ENCODE data around the gene ATP6AP1.
A peak's percentile ranks its signal among the peaks of the same experiment; 100 is the strongest.

ATP6AP1 gene

GRCh38 chrX:154449618-154450017 is 21.1 kb downstream of the ATP6AP1 start:
- no peak for DNase-seq

DNA sequence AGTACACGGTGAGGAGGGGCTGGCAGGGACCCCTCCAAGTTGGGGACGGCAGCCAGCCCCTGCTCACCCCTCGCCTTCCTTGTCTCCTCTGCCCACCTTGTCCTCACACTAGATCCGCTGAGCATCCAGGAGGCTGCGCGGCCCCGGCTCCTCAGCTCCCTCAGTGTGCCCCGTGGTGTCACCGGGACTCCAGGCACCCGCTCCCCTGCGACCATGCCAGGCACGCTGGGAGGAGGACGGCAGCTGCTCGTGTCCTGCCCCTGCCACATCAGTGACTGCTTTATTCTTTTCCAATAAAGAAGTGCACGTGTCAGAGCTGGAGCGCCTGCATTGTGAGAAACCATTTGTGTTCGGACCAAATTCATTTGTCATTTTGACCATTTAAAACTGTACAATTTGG is 21.8 kb downstream of the ATP6AP1 start:
- no peak for DNase-seq

- no peak for DNase-seq
Measured at GRCh38 chrX:154452823-154453222, 24.3 kb downstream of the ATP6AP1 start.

DNA sequence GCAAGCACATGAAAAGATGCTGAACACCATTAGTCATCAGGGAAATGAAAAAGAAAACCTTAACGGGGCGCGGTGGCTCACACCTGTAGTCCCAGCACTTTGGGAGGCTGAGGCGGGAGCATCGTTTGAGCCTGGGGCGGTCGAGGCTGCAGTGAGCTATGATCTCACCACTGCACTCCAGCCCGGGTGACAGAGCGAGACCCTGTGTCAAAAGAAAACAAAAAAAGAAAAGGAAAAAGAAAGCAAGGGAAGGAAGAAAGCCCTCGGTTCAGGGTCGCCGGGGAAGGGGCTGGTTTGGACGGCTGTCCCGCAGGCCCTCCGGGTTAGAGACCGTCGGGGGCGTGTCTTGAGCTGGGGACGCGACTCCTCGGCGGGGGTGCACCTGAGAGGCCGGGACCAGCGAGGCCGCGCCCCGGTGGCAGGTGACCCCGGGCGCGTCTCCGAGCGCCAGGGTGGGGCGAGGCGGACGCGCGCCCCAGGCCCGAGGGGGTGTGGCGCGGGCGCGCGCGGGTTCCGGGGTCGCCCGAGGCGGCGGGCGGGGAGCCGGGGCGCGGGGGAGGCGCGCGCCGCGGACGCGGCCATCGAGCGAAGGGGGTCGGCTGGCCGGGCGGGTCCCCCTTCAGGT is 29.1 kb downstream of the ATP6AP1 start:
- DNase-seq = peak; percentile 19 to 77 (median 60)

DNA sequence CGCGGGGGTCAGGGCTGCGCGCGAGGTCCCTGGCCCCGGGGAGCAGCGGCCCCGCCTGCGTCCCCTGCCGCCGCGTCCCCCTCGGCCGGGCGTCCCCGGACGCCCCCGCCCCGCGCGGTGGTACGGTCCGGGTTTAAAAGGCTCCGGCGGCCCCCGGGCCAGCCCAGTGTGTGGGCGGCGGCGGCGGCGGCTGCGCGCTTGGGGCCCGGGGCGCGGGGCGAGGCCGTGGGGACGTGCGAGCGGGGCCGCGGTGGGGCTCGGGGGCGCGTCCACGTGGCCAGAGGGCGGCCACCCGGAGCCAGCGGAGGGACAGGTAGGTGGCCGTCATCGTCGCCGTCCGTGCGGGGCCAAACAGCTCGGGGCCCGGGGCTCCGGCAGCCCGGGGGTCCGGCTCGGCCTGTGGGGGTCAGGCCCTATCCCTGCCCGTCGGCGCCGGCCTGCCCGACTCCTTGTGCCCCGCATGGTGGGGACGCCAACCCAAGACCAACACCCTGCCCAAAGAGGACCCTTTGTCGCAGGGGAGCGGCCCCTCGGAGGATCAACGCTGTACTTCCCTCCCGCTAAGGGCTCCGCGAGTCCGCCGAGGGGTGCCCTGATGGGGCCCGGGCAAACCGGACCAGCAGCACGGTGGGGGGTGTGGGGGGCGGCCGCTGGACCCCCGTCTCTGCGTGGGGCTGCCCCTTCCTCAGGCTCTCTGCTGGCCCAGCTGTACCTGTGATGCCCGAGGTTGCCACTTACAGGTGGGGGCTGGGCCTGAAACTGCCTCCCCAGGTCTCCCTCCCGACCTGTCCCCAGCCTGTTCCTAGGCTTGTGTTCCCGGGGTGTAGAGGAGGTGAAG is 29.9 kb downstream of the ATP6AP1 start, which contains the start of gene PLXNA3:
PLXNA3 (plus strand) TSS at position 166 of the 838 bp plus-strand sequence. CDS start 1,903 bp downstream, outside the sequence.
- peak; percentile 56 to 83 (median 68) for DNase-seq

DNA sequence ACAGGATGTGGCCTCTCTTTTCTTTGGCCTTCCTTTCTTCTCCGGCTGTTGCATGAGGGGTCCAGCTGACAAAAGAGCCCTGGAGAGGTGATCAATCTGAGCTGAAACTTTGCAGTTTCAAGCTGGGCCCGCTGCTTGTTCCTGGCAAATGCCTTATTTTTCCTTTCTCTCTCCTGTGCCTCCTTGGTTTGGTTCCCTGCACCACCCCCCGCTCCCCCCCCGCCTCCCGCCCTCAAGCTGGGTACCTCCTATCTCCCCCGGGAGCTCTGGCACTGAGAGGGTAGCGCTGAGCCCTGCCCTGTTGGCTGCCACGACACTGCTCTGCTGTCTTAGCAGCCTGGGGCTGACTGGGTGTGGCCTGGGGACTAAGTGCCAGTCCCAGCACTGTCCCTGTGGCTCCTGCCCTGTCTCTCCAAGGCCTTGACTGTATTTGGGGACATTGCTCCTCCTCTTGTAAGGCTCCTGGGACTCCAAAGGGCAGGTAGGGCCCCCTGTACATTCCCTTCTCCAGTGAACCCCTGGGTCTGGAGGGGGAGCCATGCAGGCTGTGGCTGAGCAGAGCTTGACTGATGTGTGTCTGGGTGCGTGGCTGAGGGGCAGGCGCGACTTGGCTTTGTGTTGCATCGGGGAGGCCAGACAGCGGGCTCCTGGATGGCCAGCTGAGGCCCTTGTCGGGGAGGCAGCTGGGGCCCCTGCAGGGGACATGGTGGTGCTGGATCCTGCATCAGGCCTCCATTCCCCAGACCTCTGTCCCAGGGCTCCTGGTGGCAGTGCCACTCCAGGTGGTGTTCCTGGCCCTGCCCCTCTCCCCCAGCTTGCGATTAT is 30.7 kb downstream of the ATP6AP1 start:
- peak in 3 of 4 experiments; percentile 26 to 45 (median 31) for DNase-seq

- DNase-seq = no peak
Measured at GRCh38 chrX:154459832-154460231, 31.4 kb downstream of the ATP6AP1 start.

- no peak for DNase-seq
Measured at GRCh38 chrX:154460326-154460725, 31.8 kb downstream of the ATP6AP1 start.

- no peak for DNase-seq
Measured at GRCh38 chrX:154462396-154462795, 33.9 kb downstream of the ATP6AP1 start.

DNA sequence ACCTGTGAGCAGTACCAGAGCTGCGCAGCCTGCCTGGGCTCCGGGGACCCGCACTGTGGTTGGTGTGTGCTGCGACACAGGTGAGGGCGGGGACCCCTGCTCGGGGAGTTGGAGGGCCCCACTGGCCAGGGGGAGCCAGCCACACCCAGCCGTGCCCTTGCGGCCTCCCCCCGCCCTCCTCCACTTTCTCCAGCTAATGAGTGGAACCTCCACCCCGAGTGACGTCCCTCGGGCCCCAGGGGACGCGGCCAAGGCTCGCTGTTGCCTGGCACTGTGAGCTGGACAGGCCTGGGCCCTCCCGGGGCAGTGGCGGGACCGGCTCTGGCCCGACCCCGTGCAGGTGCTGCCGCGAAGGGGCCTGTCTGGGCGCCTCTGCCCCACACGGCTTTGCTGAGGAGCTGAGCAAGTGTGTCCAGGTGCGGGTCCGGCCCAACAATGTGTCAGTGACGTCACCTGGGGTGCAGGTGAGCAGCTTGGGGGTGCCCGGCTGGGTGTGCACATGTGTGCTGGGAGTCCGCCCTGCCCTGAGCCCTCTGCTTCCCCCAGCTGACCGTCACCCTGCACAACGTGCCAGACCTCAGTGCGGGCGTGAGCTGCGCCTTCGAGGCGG is 35.2 kb downstream of the ATP6AP1 start:
- no peak for DNase-seq

DNA sequence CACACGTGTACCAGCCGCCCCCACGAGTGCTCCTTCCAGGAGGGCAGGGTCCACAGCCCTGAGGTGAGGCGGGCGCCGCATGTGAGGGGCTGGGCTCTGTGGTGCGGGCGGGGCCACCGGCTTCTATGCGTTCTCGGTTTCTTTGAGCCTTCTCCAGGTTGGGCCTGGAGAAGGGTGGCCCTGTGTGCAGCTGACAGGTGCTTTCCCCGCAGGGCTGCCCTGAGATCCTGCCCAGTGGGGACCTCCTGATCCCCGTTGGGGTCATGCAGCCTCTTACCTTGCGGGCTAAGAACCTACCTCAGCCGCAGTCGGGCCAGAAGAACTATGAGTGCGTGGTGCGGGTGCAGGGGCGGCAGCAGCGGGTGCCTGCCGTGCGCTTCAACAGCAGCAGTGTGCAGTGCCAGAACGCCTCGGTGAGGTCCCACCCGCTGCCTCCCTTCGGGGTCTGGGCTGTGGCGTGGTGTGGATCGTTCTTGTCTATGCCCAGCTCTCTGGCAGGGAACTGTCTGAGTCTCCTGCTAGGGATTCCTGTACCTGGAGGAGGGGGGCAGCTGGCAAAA is 36.4 kb downstream of the ATP6AP1 start:
- no peak for DNase-seq

GRCh38 chrX:154465601-154466000 is 37.1 kb downstream of the ATP6AP1 start:
- no peak for DNase-seq

- no peak for DNase-seq
Measured at GRCh38 chrX:154466036-154466435, 37.6 kb downstream of the ATP6AP1 start.

DNA sequence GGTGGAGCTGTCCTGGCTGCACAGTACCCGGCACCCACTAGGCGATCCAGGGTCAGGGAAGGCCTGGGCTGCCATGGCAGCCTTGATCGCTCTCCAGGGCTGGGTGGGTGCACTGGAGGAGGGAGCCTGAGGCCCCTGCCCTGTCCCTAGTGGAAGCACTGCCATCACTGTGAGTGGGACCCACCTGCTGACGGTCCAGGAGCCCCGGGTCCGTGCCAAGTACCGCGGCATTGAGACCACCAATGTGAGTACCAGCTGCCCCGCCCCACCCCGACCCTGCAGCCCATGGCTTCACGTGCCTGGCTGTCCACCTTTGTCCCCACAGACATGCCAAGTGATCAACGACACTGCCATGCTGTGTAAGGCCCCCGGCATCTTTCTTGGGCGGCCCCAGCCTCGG is 38.4 kb downstream of the ATP6AP1 start:
- DNase-seq = no peak

- DNase-seq = no peak
Measured at GRCh38 chrX:154467556-154467955, 39.1 kb downstream of the ATP6AP1 start.

- DNase-seq = no peak
Measured at GRCh38 chrX:154468217-154468616, 39.7 kb downstream of the ATP6AP1 start.

- DNase-seq = no peak
Measured at GRCh38 chrX:154469114-154469513, 40.6 kb downstream of the ATP6AP1 start.

GRCh38 chrX:154469880-154470279 is 41.4 kb downstream of the ATP6AP1 start:
- DNase-seq = no peak

DNA sequence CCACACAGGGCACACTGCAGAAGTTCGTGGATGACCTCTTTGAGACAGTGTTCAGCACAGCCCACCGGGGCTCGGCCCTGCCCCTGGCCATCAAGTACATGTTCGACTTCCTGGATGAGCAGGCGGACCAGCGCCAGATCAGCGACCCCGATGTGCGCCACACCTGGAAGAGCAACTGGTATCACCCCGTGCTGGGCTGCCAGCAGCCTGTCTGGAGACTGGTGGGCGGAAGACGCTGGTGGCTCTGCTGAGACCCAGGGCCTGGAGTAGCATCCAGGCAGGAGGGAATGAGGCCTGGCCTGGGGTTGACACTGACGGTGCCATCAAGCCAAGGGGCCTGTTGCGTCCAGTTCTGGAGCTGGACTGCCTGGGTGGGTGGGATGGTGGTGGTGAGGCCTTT is 42.0 kb downstream of the ATP6AP1 start:
- no peak for DNase-seq

GRCh38 chrX:154470914-154471568 is 42.6 kb downstream of the ATP6AP1 start:
- no peak for DNase-seq

DNA sequence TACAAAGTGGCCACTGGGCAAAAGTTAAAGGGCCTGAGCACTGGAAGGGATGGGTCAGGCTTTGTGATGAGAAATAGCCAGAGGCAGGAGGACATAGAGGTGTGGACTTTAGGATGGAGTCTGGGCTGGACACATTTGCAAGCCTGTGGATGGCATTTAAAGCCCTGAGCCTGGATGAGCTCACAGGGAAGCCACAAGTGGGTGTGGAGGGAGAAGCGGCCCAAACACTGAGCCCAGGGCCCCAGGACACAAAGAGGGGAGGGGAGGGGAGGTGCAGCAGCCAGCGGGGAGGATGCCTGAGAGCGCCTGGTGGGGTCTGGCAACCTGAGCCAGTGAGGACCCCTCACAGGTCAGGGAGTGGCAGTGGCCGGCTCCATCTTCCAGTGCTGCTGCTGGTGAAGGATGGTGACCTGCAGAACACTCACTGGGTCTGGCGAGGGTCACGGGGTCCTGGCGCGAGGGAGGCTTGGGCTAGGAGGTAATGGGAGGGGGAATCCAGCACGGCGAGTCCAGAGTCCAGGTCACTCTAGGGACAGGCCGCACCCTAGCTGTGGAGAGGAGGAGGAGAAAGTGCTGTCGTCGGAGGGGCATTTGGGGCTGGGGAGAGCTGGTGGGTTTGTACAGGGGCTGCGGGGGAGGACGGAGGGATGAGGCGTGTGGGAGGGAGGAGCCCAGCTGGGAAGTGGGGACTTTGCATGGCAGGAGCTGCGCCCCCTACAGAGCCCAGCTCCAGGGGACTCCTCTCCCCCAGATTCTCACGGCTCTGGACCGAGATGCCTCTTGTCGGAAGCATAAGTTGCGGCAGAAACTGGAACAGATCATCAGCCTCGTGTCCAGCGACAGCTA is 43.6 kb downstream of the ATP6AP1 start:
- DNase-seq = no peak

All from suppressor macrophage (primary cell).